WTC11 (cell line): Measurements from ENCODE around the gene FN3K.

Source experiments
- FOXK1 ChIP-seq: sonication (generic); formaldehyde crosslinking; IDR thresholded peaks from 2 replicates; pipeline ENCODE4 v1.8.0; 2022; ENCODE audit warnings: mild to moderate bottlenecking, moderate library complexity, missing genetic modification reagents
- NR2C2 ChIP-seq: sonication (generic); formaldehyde crosslinking; IDR thresholded peaks from 2 replicates; pipeline ENCODE4 v1.8.0; 2022; ENCODE audit warnings: mild to moderate bottlenecking, missing genetic modification reagents
- ZNF317 ChIP-seq: sonication (generic); formaldehyde crosslinking; IDR thresholded peaks from 2 replicates; pipeline ENCODE4 v1.8.1; 2023; ENCODE audit warnings: low read depth, mild to moderate bottlenecking, moderate library complexity, missing genetic modification reagents, borderline replicate concordance
- ZNF423 ChIP-seq: fragments of 250-450 bp; sonication (Bioruptor Pico); IDR thresholded peaks from 2 replicates; pipeline ENCODE4 v2.1.2; 2022; ENCODE audit warnings: mild to moderate bottlenecking, moderate library complexity
- TF ChIP-seq, protein P1 (sequence below): sonication (generic); formaldehyde crosslinking; IDR thresholded peaks from 2 replicates; pipeline ENCODE4 v1.8.1; 2023; ENCODE audit warnings: mild to moderate bottlenecking, missing genetic modification reagents, moderate library complexity
- TF ChIP-seq, protein P2 (sequence below): sonication (generic); formaldehyde crosslinking; IDR thresholded peaks from 2 replicates; pipeline ENCODE4 v1.8.0; 2023; ENCODE audit warnings: missing genetic modification reagents
- TF ChIP-seq, protein P3 (sequence below): fragments of 200-600 bp; IDR thresholded peaks from 2 replicates; pipeline ENCODE4 v1.8.0; 2022; ENCODE audit warnings: antibody characterized with exemption
- TF ChIP-seq, protein P4 (sequence below): sonication (generic); formaldehyde crosslinking; IDR thresholded peaks from 2 replicates; pipeline ENCODE4 v1.8.0; 2023; ENCODE audit warnings: mild to moderate bottlenecking, missing genetic modification reagents
- TF ChIP-seq, protein P5 (sequence below): sonication (generic); formaldehyde crosslinking; IDR thresholded peaks from 2 replicates; pipeline ENCODE4 v1.8.0; 2022; ENCODE audit warnings: missing genetic modification reagents
- TF ChIP-seq, protein P6 (sequence below): sonication (generic); formaldehyde crosslinking; IDR thresholded peaks from 2 replicates; pipeline ENCODE4 v1.8.0; 2022; ENCODE audit warnings: mild to moderate bottlenecking, missing genetic modification reagents

DNA sequence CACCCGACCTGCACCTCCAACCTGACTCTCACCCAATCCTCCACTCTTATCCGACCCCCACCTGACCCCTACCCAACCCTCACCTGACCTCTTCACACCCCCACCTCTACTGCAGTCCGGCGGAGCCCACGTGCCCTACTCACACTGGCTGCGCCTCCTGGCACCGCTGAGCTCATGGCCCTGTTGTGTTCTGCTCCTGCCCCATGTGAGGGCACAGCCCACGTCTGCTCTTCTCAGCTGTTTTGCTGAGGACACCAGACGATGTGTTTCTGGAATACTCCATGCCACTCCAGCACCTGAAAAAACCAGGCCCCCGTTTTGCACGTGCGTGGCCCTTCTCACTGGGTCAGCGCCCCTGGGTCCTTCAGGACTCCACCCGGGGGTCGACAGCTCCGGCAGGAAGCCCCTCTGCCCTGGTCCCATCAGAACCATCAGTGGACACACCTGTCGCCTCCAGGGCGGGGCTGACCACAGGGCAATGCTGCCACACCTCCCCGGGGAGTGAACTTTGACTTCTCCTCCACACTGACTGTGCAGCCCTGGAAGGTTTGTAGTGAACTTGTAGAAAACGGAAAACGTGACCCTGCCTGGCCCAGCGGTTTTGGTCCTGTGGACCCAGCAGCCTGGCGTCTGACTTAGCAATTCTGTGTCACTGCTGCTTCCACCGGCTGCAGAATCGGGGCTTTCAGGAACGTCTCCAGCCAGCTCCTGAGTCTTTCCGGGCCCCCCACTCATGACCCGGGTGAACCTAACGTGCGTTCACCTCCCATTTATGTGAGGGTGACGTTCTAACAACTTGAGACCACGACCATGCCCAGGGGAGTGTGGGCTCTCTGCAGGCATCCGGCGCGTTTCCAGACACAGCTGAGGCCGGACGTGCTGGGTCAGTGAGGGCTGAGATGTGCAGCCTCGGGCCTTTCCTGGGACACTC, 31.2 kb upstream of the FN3K start:
- TF ChIP-seq, protein P1, sequence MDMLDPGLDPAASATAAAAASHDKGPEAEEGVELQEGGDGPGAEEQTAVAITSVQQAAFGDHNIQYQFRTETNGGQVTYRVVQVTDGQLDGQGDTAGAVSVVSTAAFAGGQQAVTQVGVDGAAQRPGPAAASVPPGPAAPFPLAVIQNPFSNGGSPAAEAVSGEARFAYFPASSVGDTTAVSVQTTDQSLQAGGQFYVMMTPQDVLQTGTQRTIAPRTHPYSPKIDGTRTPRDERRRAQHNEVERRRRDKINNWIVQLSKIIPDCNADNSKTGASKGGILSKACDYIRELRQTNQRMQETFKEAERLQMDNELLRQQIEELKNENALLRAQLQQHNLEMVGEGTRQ = no peak
- TF ChIP-seq NR2C2 (CRISPR knock-in tag) = no peak
- TF ChIP-seq, protein P2, sequence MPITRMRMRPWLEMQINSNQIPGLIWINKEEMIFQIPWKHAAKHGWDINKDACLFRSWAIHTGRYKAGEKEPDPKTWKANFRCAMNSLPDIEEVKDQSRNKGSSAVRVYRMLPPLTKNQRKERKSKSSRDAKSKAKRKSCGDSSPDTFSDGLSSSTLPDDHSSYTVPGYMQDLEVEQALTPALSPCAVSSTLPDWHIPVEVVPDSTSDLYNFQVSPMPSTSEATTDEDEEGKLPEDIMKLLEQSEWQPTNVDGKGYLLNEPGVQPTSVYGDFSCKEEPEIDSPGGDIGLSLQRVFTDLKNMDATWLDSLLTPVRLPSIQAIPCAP = no peak
- TF ChIP-seq, protein P3, sequence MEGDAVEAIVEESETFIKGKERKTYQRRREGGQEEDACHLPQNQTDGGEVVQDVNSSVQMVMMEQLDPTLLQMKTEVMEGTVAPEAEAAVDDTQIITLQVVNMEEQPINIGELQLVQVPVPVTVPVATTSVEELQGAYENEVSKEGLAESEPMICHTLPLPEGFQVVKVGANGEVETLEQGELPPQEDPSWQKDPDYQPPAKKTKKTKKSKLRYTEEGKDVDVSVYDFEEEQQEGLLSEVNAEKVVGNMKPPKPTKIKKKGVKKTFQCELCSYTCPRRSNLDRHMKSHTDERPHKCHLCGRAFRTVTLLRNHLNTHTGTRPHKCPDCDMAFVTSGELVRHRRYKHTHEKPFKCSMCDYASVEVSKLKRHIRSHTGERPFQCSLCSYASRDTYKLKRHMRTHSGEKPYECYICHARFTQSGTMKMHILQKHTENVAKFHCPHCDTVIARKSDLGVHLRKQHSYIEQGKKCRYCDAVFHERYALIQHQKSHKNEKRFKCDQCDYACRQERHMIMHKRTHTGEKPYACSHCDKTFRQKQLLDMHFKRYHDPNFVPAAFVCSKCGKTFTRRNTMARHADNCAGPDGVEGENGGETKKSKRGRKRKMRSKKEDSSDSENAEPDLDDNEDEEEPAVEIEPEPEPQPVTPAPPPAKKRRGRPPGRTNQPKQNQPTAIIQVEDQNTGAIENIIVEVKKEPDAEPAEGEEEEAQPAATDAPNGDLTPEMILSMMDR = no peak
- TF ChIP-seq, protein P4, sequence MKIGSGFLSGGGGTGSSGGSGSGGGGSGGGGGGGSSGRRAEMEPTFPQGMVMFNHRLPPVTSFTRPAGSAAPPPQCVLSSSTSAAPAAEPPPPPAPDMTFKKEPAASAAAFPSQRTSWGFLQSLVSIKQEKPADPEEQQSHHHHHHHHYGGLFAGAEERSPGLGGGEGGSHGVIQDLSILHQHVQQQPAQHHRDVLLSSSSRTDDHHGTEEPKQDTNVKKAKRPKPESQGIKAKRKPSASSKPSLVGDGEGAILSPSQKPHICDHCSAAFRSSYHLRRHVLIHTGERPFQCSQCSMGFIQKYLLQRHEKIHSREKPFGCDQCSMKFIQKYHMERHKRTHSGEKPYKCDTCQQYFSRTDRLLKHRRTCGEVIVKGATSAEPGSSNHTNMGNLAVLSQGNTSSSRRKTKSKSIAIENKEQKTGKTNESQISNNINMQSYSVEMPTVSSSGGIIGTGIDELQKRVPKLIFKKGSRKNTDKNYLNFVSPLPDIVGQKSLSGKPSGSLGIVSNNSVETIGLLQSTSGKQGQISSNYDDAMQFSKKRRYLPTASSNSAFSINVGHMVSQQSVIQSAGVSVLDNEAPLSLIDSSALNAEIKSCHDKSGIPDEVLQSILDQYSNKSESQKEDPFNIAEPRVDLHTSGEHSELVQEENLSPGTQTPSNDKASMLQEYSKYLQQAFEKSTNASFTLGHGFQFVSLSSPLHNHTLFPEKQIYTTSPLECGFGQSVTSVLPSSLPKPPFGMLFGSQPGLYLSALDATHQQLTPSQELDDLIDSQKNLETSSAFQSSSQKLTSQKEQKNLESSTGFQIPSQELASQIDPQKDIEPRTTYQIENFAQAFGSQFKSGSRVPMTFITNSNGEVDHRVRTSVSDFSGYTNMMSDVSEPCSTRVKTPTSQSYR (CRISPR knock-in tag) = no peak
- no peak for TF ChIP-seq ZNF317 (CRISPR knock-in tag)
- no peak for TF ChIP-seq ZNF423 (CRISPR knock-in tag)
- no peak for TF ChIP-seq FOXK1 (CRISPR knock-in tag)
- TF ChIP-seq, protein P5, sequence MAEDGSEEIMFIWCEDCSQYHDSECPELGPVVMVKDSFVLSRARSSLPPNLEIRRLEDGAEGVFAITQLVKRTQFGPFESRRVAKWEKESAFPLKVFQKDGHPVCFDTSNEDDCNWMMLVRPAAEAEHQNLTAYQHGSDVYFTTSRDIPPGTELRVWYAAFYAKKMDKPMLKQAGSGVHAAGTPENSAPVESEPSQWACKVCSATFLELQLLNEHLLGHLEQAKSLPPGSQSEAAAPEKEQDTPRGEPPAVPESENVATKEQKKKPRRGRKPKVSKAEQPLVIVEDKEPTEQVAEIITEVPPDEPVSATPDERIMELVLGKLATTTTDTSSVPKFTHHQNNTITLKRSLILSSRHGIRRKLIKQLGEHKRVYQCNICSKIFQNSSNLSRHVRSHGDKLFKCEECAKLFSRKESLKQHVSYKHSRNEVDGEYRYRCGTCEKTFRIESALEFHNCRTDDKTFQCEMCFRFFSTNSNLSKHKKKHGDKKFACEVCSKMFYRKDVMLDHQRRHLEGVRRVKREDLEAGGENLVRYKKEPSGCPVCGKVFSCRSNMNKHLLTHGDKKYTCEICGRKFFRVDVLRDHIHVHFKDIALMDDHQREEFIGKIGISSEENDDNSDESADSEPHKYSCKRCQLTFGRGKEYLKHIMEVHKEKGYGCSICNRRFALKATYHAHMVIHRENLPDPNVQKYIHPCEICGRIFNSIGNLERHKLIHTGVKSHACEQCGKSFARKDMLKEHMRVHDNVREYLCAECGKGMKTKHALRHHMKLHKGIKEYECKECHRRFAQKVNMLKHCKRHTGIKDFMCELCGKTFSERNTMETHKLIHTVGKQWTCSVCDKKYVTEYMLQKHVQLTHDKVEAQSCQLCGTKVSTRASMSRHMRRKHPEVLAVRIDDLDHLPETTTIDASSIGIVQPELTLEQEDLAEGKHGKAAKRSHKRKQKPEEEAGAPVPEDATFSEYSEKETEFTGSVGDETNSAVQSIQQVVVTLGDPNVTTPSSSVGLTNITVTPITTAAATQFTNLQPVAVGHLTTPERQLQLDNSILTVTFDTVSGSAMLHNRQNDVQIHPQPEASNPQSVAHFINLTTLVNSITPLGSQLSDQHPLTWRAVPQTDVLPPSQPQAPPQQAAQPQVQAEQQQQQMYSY (CRISPR knock-in tag) = no peak
- TF ChIP-seq, protein P6, sequence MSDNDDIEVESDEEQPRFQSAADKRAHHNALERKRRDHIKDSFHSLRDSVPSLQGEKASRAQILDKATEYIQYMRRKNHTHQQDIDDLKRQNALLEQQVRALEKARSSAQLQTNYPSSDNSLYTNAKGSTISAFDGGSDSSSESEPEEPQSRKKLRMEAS (CRISPR knock-in tag) = no peak
